ENCODE results near the gene PTPRN2. TPM values are rescaled to one million over a fixed set of nuclear protein-coding genes. Genes with fewer than 3 reads are reported as not detected.

Gene PTPRN2
- total and polyA plus RNA-seq, 2 of the 8 experiments (the other 6 are each of a cell fraction or from before 2014, with no cell fraction given), result 2.6 to 4.5 TPM

- Histone ChIP-seq H3K18ac (ENCODE audit: extremely low read depth, low read length) (no peak overlapping the region), H3K4me3 (ENCODE audit: extremely low read depth in 1 of 4, insufficient read depth in 2 of 4, low read depth in 3 of 4, low read length in 4 of 4) (no peak overlapping the region), H2BK5ac (ENCODE audit: low read depth, low read length) (no peak overlapping the region), H4K20me1 (replicated peaks in 1 of 2; ENCODE audit: control insufficient read depth in 1 of 2, insufficient read depth in 2 of 2, low read length in 2 of 2) (peaks cover 0 to 20% of the 10 kb centered on the region in 2 experiments), H3K4me1 (replicated peaks in 1 of 4; ENCODE audit: control insufficient read depth in 3 of 4, insufficient read depth in 4 of 4, low read length in 3 of 4) (no peaks in the 10 kb centered on the region; a peak in 1 of 7 replicates), H3K79me2 (ENCODE audit: control insufficient read depth in 1 of 2, insufficient read depth in 2 of 2, low read length in 2 of 2) (no peaks in the 10 kb centered on the region), H3K36me3 (ENCODE audit: control insufficient read depth in 2 of 4, insufficient read depth in 4 of 4, low read length in 3 of 4) (no peaks in the 10 kb centered on the region; a peak in 1 of 8 replicates), H3K4me2 (ENCODE audit: insufficient read depth in 1 of 2, low read depth in 2 of 2, low read length in 2 of 2) (no peak overlapping the region), H2BK120ac (replicated peaks; ENCODE audit: low read depth, low read length) (no peak overlapping the region), H3K56ac (replicated peaks; ENCODE audit: insufficient read length, low read depth, low read length) (no peak overlapping the region), H3K14ac (ENCODE audit: insufficient read length) (no peak overlapping the region), H3K23ac (ENCODE audit: insufficient read length) (no peak overlapping the region), H3K27ac (ENCODE audit: low read depth, low read length) (no peak overlapping the region), H4K91ac (replicated peaks; ENCODE audit: insufficient read length, low read length) (peak overlapping the region; percentile 25), H4K5ac (ENCODE audit: insufficient read length, low read depth, low read length) (no peak overlapping the region), H3K9ac (replicated peaks in 1 of 4; ENCODE audit: extremely low read depth in 1 of 4, low read depth in 3 of 4, low read length in 3 of 4) (no peak overlapping the region), H3K79me1 (ENCODE audit: low read depth, low read length) (no peaks in the 10 kb centered on the region), H2BK12ac (ENCODE audit: low read depth, low read length) (no peak overlapping the region), H2BK20ac (ENCODE audit: low read length) (no peak overlapping the region), H2AFZ (ENCODE audit: low read length) (no peak overlapping the region), H4K8ac (ENCODE audit: extremely low read depth, insufficient read depth, low read length) (peak overlapping the region; percentile 83), H3K23me2 (ENCODE audit: low read depth, low read length) (peaks cover 27% of the 10 kb centered on the region), H3K4ac (replicated peaks; ENCODE audit: insufficient read length, low read depth, low read length) (no peak overlapping the region), H2AK5ac (ENCODE audit: low read depth, low read length) (no peak overlapping the region), H2BK15ac (ENCODE audit: low read length) (no peak overlapping the region), H3K9me3 (ENCODE audit: insufficient read depth in 2 of 2, low read depth in 1 of 2, low read length in 1 of 2) (0 out of 4 replicates have a peak, but pooled peaks cover 0 to 3% of the 10 kb centered on the region in 2 experiments), H3K27me3 (replicated peaks in 1 of 4; ENCODE audit: control insufficient read depth in 3 of 4, extremely low read depth in 1 of 4, insufficient read depth in 3 of 4, low read length in 3 of 4) (no peaks in the 10 kb centered on the region; a peak in 1 of 7 replicates)
- TF ChIP-seq KDM1A (IDR thresholded peaks at IDR 0.05; ENCODE audit: borderline replicate concordance, low read length), result no peak
- TF ChIP-seq ATF3 (IDR thresholded peaks at IDR 0.05; ENCODE audit: insufficient read depth, low read depth, low read length), result no peak
- TF ChIP-seq BACH1 (IDR thresholded peaks at IDR 0.05; ENCODE audit: low read length), result no peak
- ChIA-PET CTCF (ENCODE audit: partially characterized antibody) (interaction anchor here (0.6 kb wide), 2 partner anchors 38 to 405 kb away, joined by 3 read pairs; no protein-coding TSS in a partner anchor), POLR2A (ENCODE audit: partially characterized antibody) (no interaction called here)
- 91% methylated on average over 17 of the region's 20 CpGs; no CpG with 5 or more reads in 1 of the 2 experiments for WGBS, 2 experiments (ENCODE audit: extremely low coverage in 1 of 2, insufficient coverage in 1 of 2, insufficient read length in 1 of 2, insufficient replicate concordance in 2 of 2, low coverage in 1 of 2, low lambda C conversion rate in 2 of 2, missing lambda C conversion rate in 1 of 2)
- no peak for FAIRE-seq
- DNase-seq (ENCODE audit: low read depth in 1 of 2, low spot score in 2 of 2), result no peak
Measured at GRCh38 chr7:157818701-157819454, 768.7 kb downstream of the PTPRN2 start.

Measured in H1 (cell line).